ENCODE results near the gene PLXNA2. TPM values are rescaled to one million over a fixed set of nuclear protein-coding genes. Genes with fewer than 3 reads are reported as not detected.

PLXNA2 gene
- total and polyA plus RNA-seq, 2 of the 4 experiments (the other 2 are of a cell fraction), result 0.72 to 1.1 TPM

DNA sequence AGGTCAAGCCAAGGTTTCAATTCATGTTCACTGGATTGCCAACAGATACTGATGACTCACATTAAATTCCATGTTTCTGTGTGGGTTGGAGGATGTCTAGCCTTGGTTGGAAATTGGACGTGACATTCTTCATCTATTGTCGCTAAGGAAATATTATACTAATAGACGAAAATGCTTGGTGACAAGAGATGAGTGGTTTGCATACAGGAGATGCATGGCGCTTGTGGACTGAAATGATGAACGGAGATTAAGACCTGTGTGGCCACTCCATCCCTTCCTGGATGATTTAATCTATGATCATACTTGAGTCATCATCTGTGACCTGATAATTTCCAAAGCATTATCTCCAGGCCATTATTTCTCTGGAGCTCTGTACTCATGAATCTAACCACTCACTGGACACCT, 236.2 kb downstream of the PLXNA2 start:
- ChIA-PET CTCF (interaction anchor here (0.6 to 1.7 kb wide), 4 partner anchors 10 to 256 kb away, joined by 4 to 9 read pairs (median 5); no protein-coding TSS in a partner anchor), POLR2A (ENCODE audit: unreplicated experiment) (no interaction called here)
- 40% methylated on average over 1 of the region's 5 CpGs; no CpG with 5 or more reads in 1 of the 2 experiments for WGBS, 2 experiments (ENCODE audit: extremely low coverage in 2 of 2, insufficient read length in 1 of 2)
- no peak overlapping the region for H4K8ac ChIP-seq (ENCODE audit: low read depth in 2 of 2, low read length in 2 of 2)
- no peak overlapping the region for H3K23ac ChIP-seq (ENCODE audit: low read depth, low read length)
- no peak overlapping the region for H2BK5ac ChIP-seq (ENCODE audit: low read depth, low read length, poor library complexity, severe bottlenecking)
- H3K27ac ChIP-seq (ENCODE audit: insufficient read depth, low read length), result no peak overlapping the region
- DNase-seq, result peak; percentile 61
- no peak overlapping the region for H2BK15ac ChIP-seq (ENCODE audit: low read depth, low read length)
- H4K20me1 ChIP-seq (ENCODE audit: insufficient read depth, low read length), result no peaks in the 10 kb centered on the region
- H3K27me3 ChIP-seq (ENCODE audit: control insufficient read depth, insufficient read depth, low read length), result no peaks in the 10 kb centered on the region
- no peaks in the 10 kb centered on the region for H3K79me1 ChIP-seq (ENCODE audit: low read depth in 1 of 2, low read length in 2 of 2)
- no peak overlapping the region for H3K4ac ChIP-seq (ENCODE audit: low read depth, low read length)
- no peak overlapping the region for H2BK120ac ChIP-seq (ENCODE audit: low read depth, low read length)
- no peaks in the 10 kb centered on the region for H3K4me1 ChIP-seq (ENCODE audit: control insufficient read depth, insufficient read depth, low read length)
- no peak overlapping the region for H3K4me3 ChIP-seq (ENCODE audit: insufficient read depth, low read depth, low read length)
- H3K56ac ChIP-seq (ENCODE audit: extremely low read depth, insufficient read depth, low read length), result no peak overlapping the region
- H3K14ac ChIP-seq (replicated peaks; ENCODE audit: low read depth, low read length), result no peak overlapping the region
- H2AK5ac ChIP-seq (ENCODE audit: low read depth, low read length), result no peak overlapping the region
- H2AFZ ChIP-seq (replicated peaks; ENCODE audit: low read length, poor library complexity), result no peak overlapping the region
- in situ Hi-C loops (cut with MboI; ENCODE audit: low sequenced_read_pairs) (no loop called here), dilution Hi-C loops (cut with HindIII; ENCODE audit: low sequenced_read_pairs, unreplicated experiment) (no loop called here), intact Hi-C loops (cut with micrococcal nuclease) (no loop called here)
- ATAC-seq (ENCODE audit: low read depth), result no peak
- no peak overlapping the region for H3K18ac ChIP-seq (ENCODE audit: low read depth, low read length)
- no peak overlapping the region for H2AK9ac ChIP-seq (replicated peaks; ENCODE audit: low read depth, low read length, poor library complexity)
- no peaks in the 10 kb centered on the region; the same call in 1 of the 2 replicates for H3K9me1 ChIP-seq (ENCODE audit: insufficient read depth, low read length)
- H3K4me2 ChIP-seq (ENCODE audit: low read depth, low read length), result no peak overlapping the region
- H4K5ac ChIP-seq (ENCODE audit: low read depth, low read length), result no peak overlapping the region
- H3K9me3 ChIP-seq (ENCODE audit: control insufficient read depth, insufficient read depth, low read length), result no peaks in the 10 kb centered on the region
- no peak overlapping the region for H3K9ac ChIP-seq (ENCODE audit: low read depth, low read length)
- no peaks in the 10 kb centered on the region for H3K36me3 ChIP-seq (ENCODE audit: control insufficient read depth, insufficient read depth, low read length)
- no TSS peak for BruUV-seq (replicated peaks)
- TF ChIP-seq RAD21 (IDR thresholded peaks at IDR 0.05; ENCODE audit: low read length) (no peak), SMC3 (IDR thresholded peaks at IDR 0.05; ENCODE audit: low read depth, low read length) (no peak), RCOR1 (IDR thresholded peaks at IDR 0.05; ENCODE audit: insufficient replicate concordance, low read length) (no peak), ELK1 (IDR thresholded peaks at IDR 0.05; ENCODE audit: borderline replicate concordance, low read depth, low read length) (no peak), FOS (IDR thresholded peaks at IDR 0.05; ENCODE audit: low read depth, low read length) (no peak), CEBPB (IDR thresholded peaks at IDR 0.05; ENCODE audit: low read depth, low read length) (no peak), MXI1 (IDR thresholded peaks at IDR 0.05; ENCODE audit: borderline replicate concordance, low read depth, low read length) (no peak), CHD1 (IDR thresholded peaks at IDR 0.05; ENCODE audit: low read depth, low read length) (no peak), USF2 (IDR thresholded peaks at IDR 0.05; ENCODE audit: low read depth, low read length) (no peak), NFE2L2 (IDR thresholded peaks at IDR 0.05; ENCODE audit: low read depth, low read length) (no peak), BHLHE40 (IDR thresholded peaks at IDR 0.05; ENCODE audit: low read depth, low read length) (no peak), MAFK (IDR thresholded peaks at IDR 0.05; ENCODE audit: low read depth, low read length) (no peak), POLR2A (IDR thresholded peaks at IDR 0.05; ENCODE audit: low read depth, low read length) (no peak)
- TF ChIP-seq, protein P1, sequence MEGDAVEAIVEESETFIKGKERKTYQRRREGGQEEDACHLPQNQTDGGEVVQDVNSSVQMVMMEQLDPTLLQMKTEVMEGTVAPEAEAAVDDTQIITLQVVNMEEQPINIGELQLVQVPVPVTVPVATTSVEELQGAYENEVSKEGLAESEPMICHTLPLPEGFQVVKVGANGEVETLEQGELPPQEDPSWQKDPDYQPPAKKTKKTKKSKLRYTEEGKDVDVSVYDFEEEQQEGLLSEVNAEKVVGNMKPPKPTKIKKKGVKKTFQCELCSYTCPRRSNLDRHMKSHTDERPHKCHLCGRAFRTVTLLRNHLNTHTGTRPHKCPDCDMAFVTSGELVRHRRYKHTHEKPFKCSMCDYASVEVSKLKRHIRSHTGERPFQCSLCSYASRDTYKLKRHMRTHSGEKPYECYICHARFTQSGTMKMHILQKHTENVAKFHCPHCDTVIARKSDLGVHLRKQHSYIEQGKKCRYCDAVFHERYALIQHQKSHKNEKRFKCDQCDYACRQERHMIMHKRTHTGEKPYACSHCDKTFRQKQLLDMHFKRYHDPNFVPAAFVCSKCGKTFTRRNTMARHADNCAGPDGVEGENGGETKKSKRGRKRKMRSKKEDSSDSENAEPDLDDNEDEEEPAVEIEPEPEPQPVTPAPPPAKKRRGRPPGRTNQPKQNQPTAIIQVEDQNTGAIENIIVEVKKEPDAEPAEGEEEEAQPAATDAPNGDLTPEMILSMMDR (conservative IDR thresholded peaks at IDR 0.05; ENCODE audit: low read depth, low read length), result no peak
- H2BK20ac ChIP-seq (ENCODE audit: low read depth, low read length), result no peak overlapping the region
- H4K91ac ChIP-seq (ENCODE audit: insufficient read depth, low read depth, low read length), result no peak overlapping the region
